ENCODE results near the gene TICRR. TPM values are rescaled to one million over a fixed set of nuclear protein-coding genes. Genes with fewer than 3 reads are reported as not detected.

TICRR gene
- total RNA-seq, 1 experiment from 2014 or later = 37.4 TPM

- POLR2A ChIA-PET = no interaction called here
- Mint-ChIP-seq H3K27ac (no peak overlapping the region), H3K27me3 (ENCODE audit: low read depth) (no peaks in the 10 kb centered on the region), H3K4me1 (no peaks in the 10 kb centered on the region), H3K36me3 (peaks cover 47% of the 10 kb centered on the region), H3K4me3 (no peak overlapping the region), H3K9me3 (peaks cover 3% of the 10 kb centered on the region; the same call in 1 of the 2 replicates)
- DNase-seq (ENCODE audit: low spot score) (no peak), ATAC-seq (no peak)
- TF ChIP-seq, protein P1, sequence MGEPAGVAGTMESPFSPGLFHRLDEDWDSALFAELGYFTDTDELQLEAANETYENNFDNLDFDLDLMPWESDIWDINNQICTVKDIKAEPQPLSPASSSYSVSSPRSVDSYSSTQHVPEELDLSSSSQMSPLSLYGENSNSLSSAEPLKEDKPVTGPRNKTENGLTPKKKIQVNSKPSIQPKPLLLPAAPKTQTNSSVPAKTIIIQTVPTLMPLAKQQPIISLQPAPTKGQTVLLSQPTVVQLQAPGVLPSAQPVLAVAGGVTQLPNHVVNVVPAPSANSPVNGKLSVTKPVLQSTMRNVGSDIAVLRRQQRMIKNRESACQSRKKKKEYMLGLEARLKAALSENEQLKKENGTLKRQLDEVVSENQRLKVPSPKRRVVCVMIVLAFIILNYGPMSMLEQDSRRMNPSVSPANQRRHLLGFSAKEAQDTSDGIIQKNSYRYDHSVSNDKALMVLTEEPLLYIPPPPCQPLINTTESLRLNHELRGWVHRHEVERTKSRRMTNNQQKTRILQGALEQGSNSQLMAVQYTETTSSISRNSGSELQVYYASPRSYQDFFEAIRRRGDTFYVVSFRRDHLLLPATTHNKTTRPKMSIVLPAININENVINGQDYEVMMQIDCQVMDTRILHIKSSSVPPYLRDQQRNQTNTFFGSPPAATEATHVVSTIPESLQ (CRISPR knock-in tag; IDR thresholded peaks at IDR 0.05) = no peak
- TF ChIP-seq ZNF396 (CRISPR knock-in tag; IDR thresholded peaks at IDR 0.05; ENCODE audit: borderline replicate concordance) (no peak), ATF3 (CRISPR knock-in tag; conservative IDR thresholded peaks at IDR 0.05) (no peak), ETV6 (CRISPR knock-in tag; IDR thresholded peaks at IDR 0.05) (no peak), ZNF138 (CRISPR knock-in tag; conservative IDR thresholded peaks at IDR 0.05) (no peak)
- TF ChIP-seq, protein P2, sequence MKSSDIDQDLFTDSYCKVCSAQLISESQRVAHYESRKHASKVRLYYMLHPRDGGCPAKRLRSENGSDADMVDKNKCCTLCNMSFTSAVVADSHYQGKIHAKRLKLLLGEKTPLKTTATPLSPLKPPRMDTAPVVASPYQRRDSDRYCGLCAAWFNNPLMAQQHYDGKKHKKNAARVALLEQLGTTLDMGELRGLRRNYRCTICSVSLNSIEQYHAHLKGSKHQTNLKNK (CRISPR knock-in tag; IDR thresholded peaks at IDR 0.05) = no peak
- CTCF ChIA-PET = no interaction called here
These were observed 66.8 kb downstream of the TICRR start for GRCh38 chr15:89642106-89642505.

DNA sequence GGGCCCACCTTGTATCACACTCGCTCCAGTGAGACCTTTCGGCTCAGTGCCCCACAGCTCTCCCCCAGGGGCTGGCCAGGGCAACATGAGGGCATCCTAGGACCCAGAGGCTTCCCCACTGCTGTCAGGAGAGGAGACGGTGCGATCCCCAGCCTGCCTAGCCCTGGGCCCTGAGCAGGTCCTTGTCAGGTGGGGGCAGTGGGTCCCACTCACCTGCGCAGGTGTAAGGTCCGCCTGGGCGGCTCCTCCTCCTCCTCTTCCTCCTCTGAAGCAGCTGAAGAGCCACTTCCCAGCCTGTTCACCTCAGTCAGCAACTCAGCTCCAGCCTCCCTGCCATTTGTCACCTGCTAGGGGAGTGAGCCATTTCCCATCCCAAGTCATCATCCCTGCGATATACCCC lies 70.4 kb downstream of the TICRR start:
- no peak for DNase-seq (ENCODE audit: low spot score)
- Mint-ChIP-seq H3K36me3 (peaks cover 27% of the 10 kb centered on the region), H3K4me3 (no peak overlapping the region), H3K27ac (no peak overlapping the region), H3K9me3 (no peaks in the 10 kb centered on the region), H3K27me3 (ENCODE audit: low read depth) (no peaks in the 10 kb centered on the region), H3K4me1 (0 out of 2 replicates have a peak, but pooled peaks cover 3% of the 10 kb centered on the region)
- ATAC-seq = no peak
- TF ChIP-seq ZNF671 (CRISPR knock-in tag; IDR thresholded peaks at IDR 0.05) (no peak), EMX1 (CRISPR knock-in tag; IDR thresholded peaks at IDR 0.05) (no peak), JUN (CRISPR knock-in tag; IDR thresholded peaks at IDR 0.05) (no peak), HMGXB4 (CRISPR knock-in tag; IDR thresholded peaks at IDR 0.05) (no peak), ETV6 (CRISPR knock-in tag; IDR thresholded peaks at IDR 0.05) (no peak), ATF1 (CRISPR knock-in tag; IDR thresholded peaks at IDR 0.05) (no peak), NFYB (CRISPR knock-in tag; conservative IDR thresholded peaks at IDR 0.05; ENCODE audit: low read depth) (no peak), PRRX2 (CRISPR knock-in tag; IDR thresholded peaks at IDR 0.05) (no peak), MLX (CRISPR knock-in tag; IDR thresholded peaks at IDR 0.05) (no peak), GTF2I (CRISPR knock-in tag; conservative IDR thresholded peaks at IDR 0.05) (no peak), ZNF416 (CRISPR knock-in tag; IDR thresholded peaks at IDR 0.05) (no peak), ERG (CRISPR knock-in tag; IDR thresholded peaks at IDR 0.05) (no peak), FOXJ3 (CRISPR knock-in tag; IDR thresholded peaks at IDR 0.05; ENCODE audit: borderline replicate concordance) (no peak), TEAD1 (CRISPR knock-in tag; IDR thresholded peaks at IDR 0.05) (no peak), NR1H2 (CRISPR knock-in tag; IDR thresholded peaks at IDR 0.05) (no peak), ZNF512 (CRISPR knock-in tag; IDR thresholded peaks at IDR 0.05; ENCODE audit: borderline replicate concordance) (no peak), KAT7 (CRISPR knock-in tag; IDR thresholded peaks at IDR 0.05; ENCODE audit: borderline replicate concordance) (no peak)
- TF ChIP-seq, protein P2 (CRISPR knock-in tag; IDR thresholded peaks at IDR 0.05) = no peak
- TF ChIP-seq, protein P3, sequence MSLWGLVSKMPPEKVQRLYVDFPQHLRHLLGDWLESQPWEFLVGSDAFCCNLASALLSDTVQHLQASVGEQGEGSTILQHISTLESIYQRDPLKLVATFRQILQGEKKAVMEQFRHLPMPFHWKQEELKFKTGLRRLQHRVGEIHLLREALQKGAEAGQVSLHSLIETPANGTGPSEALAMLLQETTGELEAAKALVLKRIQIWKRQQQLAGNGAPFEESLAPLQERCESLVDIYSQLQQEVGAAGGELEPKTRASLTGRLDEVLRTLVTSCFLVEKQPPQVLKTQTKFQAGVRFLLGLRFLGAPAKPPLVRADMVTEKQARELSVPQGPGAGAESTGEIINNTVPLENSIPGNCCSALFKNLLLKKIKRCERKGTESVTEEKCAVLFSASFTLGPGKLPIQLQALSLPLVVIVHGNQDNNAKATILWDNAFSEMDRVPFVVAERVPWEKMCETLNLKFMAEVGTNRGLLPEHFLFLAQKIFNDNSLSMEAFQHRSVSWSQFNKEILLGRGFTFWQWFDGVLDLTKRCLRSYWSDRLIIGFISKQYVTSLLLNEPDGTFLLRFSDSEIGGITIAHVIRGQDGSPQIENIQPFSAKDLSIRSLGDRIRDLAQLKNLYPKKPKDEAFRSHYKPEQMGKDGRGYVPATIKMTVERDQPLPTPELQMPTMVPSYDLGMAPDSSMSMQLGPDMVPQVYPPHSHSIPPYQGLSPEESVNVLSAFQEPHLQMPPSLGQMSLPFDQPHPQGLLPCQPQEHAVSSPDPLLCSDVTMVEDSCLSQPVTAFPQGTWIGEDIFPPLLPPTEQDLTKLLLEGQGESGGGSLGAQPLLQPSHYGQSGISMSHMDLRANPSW (CRISPR knock-in tag; conservative IDR thresholded peaks at IDR 0.05; ENCODE audit: low read depth) = no peak
- ChIA-PET POLR2A (no interaction called here), CTCF (interaction anchor here (1.5 to 2.5 kb wide), 3 partner anchors 16 to 70 kb away, joined by 4 to 11 read pairs (median 10); partner anchors contain the start of gene TICRR)

Measured in WTC11 (cell line).